HUDEP-2 (cell line): ENCODE results near the gene COL18A1.
"Not testable (repeated sequence)": the region's sequence is repeated elsewhere in the genome, so short reads cannot be mapped to it uniquely, and the experiment has no call there.

ENCODE experiments used
- DNase-seq, 76 experiments: peaks; one replicate each; lab custom pipeline; 2025; ENCODE audit not compliant: unreplicated experiment in 76 of 76; lab: John Stamatoyannopoulos, UW

COL18A1 gene

DNA sequence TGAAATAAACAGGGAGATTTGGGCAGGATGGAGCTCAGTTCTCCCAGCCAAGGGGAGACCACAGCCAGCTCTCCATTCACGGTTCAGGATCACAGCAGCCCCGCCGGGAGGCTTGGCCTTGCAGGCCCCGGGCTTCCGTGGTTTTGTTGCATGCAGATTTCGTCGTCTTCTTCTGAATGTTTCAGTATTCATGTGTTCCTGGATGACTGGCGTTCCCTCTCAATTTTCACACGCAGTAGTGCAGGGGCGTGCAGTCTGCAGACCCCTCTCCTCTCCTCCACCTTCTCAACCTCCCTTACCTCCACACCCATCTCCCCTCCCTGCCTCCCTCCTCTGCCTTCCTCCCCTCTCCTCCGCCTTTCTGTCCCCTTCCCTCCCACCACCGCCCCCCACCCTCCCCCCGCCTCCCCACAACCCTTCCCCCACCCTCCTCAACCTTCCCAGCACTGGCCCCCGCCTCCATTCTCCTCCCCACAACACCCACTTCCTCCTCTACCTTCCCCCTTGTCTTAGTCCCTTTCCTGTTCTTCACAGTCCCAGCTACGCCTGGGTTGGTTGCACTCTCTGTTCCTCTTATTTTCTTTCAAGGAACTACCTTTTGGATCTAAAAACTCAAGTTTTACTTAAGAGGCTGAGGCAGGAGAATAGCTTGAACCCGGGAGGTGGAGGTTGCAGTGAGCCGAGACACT is 145.7 kb downstream of the COL18A1 start:
- no peak for DNase-seq

DNA sequence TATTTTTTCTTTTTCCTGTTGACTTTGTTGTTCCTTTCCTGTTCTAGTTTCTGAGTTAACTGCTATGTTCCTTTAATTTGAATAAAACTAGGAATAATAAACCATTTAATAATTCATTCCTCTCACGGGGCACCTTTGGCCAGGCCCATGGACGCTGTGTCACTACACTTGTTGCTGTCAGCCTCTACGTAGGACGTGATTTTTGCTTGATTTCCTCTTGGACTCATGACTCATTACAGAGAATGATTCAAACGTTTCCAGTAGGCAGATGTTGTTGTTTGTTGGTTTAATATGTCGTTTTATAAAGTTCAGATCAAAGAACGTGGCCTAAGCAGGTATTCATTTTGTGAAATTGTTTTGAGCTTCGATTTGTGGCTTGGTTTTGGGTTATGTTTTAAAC is 146.4 kb downstream of the COL18A1 start:
- no peak for DNase-seq

DNA sequence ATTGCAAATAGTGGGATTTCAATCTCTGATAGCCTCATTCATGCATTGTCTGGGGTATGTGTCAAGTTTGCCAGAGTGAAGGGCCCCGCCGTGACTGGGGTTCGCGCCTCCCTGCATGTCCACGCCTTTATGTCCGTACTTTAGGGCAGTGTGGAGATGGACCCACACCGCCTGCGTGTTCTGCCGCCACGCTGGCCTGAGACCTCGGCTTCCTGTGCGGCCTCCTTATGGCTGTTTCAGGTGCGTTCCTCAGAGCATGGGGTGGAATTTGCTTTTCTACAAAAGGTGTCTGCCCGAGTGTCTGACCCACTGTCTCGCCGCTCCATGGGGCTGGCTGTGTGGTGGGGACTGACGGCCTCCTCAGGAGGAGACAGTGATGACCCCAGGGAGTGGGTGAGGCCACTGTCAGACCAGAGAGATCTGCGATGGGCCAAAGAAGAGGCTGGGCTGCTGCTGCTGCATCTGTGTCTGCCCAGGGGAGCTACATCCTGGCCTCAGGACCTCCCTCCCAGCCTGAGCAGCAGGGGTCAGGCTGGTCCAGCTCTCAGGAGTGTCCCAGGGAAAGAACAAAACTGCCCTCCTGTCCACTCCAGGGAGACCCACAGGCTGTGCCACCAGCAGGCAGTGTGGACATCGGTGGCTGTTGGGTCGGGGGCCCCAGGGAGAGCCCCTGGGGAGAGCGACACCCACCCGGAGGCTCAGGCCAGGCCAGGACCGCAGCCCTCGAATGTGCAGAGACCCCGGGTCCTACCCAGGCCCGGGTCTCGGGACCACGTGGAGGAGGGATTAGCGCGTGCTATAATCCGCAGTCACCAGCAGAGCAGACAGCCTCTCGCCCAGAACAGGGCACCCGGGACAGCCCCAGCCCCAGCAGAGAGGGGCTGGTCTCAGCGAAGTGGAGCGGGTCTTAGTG is 147.1 kb downstream of the COL18A1 start:
- DNase-seq, result no peak

- no peak for DNase-seq
Measured at GRCh38 chr21:45552696-45553391, 147.9 kb downstream of the COL18A1 start.

DNA sequence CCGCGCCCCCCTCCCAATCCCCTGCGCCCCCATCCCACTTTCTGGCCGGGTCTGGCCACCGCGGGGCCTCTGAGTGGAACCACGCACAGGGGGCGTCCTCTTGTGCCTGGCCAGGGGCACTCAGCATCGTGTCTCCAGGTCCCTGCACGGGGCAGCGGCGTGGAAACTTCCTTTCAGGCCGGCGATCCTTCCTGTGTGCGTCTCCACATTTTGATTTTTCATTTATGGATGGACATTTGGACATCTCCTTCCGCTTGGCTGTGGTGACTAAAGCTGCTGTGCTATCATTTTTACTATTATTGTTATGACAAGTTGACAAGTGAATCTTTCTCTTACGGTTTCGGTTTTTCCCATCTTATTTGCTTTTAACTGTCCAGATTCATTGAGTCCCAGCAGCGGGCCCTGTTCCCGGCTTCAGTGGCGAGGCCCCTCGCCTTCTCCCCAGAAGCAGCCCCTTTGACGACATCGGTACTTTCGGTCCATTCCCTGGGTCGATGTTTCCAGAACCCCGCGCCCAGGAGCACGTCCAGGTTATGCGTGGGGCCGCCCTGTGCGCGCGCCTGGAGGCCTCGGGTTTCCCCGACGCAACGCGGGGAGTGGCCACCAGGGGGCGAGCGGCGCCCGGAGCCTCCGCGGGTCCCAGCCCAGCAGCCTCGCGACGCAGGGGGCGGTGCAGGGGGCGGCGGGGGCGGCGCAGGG is 149.7 kb downstream of the COL18A1 start:
- DNase-seq, result peak in 61 of 76 experiments; percentile 10 to 87 (median 62)

DNA sequence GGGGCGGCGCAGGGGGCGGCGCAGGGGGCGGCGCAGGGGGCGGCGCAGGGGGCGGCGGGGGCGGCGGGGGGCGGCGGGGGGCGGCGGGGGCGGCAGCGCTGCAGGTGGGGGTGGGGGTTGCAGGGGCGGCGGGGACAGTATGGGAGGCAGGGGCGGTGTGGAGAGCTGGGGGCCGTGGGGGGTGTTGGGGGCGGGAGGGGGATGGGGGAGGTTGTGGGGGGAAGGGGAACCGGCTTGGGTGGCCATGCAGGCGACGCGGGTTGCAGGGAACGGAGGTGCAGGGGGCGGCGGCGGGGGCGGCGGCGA is 150.2 kb downstream of the COL18A1 start:
- no peak for DNase-seq

GRCh38 chr21:45555557-45556301 is 150.8 kb downstream of the COL18A1 start:
- DNase-seq, result peak in 64 of 76 experiments; percentile 17 to 86 (median 62)

- no peak for DNase-seq
Measured at GRCh38 chr21:45556302-45556644, 151.3 kb downstream of the COL18A1 start.

DNA sequence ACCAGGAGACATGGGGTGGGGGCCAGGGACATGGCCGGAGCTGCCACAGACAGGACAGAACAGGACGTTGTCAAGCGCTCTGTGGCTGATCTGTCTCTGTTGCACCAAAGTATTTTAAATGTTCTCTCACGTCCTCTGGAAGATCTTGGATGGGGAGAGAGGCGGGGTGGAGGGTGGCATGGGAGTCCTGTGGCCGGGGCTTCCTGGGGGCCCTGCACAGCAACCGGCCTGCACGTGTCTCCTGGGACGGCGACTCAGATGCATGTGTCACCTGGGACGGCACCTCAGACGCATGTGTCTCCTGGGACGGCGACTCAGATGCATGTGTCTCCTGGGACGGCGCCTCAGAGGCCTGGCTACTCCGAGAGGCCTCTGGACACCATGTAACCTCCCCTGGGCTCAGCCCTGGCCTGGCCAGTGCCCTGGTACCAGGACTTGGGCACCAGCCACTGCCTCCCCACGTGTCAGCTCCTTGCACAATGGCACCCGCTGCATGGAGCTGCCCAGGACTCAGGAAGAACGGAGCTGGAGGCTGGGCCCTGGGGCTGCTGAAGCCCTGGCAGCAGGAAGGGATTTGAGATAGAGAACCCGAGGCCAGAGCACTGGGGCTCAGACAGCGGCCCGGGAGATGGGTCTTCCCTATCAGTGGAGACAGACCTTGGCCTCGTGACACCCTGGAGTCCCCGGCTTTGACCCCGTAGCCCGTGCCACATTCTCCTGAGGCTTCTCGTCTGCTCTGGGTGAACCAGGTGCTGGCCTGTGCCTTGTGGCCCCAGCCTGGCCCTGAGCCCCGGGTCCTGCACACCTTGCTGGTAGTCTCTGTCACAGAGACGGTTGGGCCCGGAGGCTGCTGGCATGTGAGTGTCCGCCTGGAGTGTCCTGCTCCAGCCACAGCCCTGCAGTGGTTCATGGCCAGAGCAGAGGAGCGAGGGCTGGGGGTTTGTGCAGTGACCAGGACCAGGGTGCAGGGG is 152.0 kb downstream of the COL18A1 start:
- no peak for DNase-seq

DNA sequence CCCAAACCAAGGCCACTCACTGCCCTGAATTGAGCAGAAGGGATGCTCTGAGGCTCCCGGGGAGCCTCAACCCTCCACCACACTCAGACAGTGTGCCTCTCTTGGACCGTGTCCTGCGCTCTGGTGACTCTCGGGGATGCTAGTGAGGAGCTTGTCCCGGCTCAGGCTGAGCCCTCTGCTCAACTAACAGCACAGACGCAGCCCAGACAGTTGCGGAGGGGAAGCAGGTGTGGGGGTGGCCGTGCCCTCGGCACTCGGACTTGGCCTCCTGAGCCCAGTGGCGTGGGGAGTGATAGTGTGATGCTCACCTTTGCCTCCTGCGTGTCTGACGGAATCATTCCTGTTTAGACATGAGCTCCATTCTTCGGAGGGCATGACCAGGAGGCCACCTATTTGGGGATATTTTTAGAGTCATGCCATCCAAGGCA is 152.7 kb downstream of the COL18A1 start:
- DNase-seq, result no peak

- no peak for DNase-seq
Measured at GRCh38 chr21:45558044-45558721, 153.2 kb downstream of the COL18A1 start.

- DNase-seq, result no peak
Measured at GRCh38 chr21:45559216-45560105, 154.5 kb downstream of the COL18A1 start.

DNA sequence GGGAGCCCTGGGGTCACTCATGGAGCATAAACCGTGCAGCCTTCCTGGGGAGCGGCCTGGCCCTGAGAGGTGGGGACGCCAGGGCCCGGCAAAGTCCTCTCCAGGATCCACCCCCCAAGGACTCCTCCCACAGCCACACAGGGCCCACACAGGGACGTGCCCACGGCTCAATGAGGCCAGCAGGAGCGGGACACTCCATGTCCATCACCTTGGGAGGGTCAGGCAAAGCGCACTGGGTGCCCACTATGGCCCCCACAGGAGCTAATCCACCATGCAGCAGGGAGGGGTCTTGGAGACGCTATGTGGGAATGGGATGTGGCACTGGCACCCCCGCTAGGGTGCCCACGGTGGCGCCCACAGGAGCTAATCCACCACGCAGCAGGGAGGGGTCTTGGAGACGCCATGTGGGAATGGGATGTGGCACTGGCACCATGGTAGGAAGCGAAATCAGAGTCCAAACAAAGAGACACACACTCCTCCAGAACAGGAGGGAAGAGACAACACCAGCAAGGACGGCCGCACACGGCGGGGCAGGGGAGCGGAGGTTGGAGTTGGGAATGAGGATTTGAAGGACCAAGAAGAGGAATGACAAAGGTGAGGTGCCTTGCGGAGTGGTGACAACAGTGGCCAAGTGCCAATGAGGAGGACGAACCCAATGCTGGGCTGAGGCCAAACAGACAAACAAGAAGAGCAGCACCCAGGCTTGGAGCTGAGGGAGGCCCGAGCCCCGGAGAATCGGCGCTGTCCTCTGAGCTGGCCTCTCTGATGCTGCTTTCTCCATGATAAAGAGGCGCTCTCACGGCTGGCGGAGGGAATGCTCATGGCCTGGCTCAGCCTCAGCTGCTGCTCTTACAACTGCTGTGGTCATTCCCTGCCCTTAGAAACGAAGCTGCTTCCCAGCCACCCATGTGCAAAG is 155.4 kb downstream of the COL18A1 start:
- no peak for DNase-seq

DNA sequence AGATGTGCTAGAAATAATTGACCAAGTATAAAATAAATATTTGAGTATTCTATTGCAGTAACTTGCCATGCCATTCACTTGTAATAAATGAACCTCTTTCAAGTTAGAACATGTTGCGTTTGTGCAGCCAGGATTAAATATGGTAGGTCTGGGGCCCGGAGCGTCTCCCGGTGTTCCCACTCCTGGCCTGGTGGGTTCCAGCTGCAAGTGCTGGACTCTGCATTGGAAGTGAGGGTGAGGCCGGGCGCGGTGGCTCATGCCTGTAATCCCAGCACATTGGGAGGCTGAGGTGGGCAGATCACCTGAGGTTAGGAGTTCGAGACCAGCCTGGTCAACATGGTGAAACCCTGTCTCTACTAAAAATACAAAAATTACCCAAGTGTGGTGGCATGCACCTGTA is 156.3 kb downstream of the COL18A1 start:
- not testable (repeated sequence) for DNase-seq

DNA sequence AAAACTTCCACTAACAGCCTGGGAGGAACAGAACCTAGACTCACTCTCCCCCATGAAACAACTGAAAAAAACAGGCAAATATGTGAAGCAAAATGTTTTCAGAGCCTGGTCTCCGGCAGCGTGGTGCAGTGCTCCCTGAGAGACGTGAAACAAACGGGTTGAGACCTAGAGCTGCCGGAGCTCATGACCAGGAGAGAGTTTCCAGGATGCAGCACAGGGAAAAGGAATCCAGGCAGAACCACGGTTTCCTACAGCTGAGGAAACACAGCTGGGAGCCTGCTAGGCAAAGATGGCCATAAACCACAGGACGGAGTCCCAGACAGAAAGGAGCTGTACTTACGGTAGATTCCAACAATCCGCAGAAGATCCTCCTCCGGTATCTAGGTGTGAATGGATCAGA is 157.4 kb downstream of the COL18A1 start:
- no peak for DNase-seq

DNA sequence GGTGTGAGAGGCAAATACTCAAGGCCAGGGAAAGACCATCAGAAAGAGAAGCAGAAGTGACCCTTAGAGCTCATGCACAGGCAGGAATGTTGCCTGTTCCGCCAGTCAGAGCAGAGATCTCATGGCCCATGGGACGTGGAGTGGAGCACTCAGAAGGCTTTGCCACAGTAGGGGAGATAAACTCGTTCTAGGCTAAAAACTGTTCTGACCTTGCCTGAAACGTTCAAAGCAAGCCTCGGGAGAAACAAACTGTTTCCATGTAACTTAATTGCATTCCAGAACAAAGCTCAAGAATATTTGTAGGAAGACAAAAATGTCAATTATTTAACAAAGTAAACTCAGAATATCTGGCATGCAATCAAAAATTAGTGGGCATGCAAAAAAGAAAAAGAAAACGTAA is 158.0 kb downstream of the COL18A1 start:
- no peak for DNase-seq
